OCI-M1 (cell line): ENCODE data around the gene SMAD6.

Experiments used
- DNase-seq: peaks from one replicate; lab custom pipeline; 2025; lab: John Stamatoyannopoulos, UW

SMAD6 gene

DNA sequence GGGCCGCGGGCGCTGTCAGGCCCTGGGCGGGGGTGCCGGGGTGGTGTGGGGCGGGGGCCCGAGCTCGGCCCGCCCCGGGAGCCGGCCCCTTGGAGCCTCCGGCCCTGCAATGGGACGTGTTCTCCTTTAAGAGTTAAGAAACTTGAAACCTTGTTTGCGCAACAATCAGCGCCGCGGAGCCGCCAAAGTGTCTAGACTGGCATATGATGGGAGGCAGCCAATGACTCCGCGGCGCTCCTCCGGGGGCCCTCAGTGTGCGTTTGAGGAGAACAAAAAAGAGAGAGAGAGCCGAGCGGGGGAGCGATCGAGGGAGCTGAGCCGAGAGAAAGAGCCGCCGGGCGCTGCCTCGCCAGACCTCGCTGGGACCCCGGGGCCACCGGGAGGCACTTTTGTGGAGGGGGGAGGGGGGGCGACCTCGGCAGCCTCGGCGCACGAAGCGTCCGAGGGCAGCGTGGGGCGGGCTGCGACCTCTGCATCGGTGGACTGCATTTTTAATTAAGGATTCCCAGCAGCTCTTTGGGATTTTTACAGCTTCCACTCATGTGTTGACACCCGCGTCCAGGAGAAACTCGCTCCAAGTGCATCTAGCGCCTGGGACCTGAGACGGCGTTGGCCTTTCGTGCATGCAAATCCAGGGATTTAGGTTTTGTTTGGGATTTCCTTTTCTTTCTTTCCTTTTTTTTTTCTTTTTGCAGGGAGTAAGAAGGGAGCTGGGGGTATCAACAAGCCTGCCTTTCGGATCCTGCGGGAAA is at the start of gene SMAD6:
Gene SMAD6, plus strand, starts transcription at position 202 of the 752 bp plus-strand sequence. CDS start 1,023 bp downstream, outside the sequence.
- DNase-seq, result peak; percentile 99

DNA sequence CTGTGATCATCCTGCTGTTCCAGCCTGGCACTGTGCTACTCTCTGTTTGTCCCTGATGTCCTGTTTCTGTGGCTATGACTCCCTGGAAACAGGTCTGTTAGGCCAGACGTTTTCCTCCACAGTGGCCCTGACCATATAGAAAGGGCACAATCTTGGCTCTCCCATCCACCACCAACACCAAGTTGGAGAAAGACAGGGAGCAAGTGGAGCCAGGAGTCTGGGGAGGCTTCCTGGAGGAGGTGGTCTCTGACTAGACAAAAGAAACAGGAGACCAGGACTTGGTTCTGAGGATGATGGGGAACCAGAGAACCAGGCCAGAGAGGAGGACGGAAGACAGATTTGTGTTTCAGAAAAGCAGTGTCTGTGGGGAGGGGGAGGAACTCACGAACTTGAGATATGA is 49.2 kb upstream of the SMAD6 start:
- DNase-seq, result no peak

DNA sequence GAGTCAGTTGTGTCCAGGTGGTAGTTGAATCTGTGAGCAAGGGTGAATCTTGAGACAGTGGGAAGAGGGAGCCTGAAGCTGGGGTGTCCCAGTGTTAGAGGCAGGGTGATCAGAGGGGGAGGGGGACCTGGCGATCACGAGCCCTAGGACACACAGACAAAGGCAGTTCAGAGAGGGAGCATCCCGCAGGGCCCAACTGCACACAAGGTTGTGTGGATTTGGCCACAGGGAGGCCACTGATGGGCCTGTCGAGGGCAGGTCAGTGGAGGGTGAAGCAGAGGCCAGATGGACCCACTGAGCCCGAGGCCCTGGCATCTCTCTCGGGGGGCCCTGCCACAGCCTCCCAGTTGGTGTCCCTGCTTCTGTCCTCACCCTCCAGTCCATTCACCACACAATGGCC is 48.6 kb upstream of the SMAD6 start:
- no peak for DNase-seq

DNA sequence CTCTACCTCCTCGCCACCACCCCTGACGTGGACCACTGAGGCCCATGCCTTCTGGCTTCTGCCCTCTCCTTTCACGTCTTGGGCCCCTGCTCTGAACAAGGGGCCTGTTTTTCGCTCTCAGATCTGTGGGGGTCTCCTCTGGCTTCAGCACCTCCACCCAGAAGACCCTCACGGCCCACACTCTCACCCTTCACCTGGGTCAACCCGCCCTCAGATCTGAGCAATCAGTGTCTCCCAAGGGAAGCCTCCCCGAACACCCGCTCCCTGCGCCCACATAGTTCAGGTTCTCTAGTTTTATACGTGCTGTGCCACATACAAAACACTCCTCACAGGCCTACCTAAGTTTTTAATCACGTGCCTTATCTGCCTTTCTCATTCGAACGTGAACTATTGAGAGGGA is 48.2 kb upstream of the SMAD6 start:
- DNase-seq, result no peak

DNA sequence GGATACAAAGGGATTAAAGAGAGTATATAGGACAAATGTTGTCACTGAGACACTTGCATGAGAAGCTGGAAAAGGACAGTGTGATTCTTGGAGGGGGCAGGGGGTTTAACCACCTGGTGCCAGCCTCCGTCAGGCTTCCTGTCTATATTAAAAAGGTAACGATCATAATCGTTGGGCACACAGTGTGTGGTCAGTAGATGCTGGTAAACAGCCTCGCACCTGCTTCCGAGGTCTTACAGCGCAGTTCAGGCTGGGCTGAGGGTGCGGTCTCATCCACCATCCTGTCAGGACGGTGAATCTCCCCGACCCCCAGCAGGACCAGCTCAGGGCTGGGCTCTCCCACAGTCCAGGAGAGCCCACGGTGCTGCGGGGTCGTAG is 47.7 kb upstream of the SMAD6 start:
- DNase-seq, result no peak

DNA sequence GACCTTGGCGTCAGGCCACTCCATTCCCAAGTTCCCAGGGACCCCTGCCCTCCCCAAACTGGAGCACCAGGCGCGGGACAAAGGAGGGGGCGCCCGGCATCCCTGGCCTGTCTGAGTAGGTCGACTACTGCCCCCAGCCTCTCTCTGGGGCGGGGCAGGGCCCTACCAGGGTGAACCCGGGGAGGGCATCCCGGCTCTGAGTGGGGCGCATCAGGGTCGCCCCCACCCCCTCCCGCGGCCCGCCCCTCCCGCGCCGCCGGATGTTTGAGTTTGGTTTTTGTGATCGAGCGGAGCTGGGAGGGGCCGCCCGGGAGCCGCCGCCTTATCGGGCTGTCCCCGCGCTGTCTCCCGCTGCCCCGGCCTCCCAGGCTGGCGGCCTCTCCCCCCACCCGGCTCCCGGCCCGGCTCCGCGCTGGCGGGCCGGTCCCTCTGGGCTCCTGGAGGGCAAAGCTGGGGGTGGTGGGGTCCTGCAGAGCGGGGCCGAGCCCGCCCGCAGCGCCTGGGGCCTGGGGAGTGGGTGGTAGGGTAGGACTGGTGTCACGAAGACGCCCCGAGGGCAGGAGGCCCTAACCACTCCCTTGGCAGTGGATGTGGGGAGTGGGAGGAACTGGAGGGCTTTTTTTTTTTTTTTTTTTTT is 47.2 kb upstream of the SMAD6 start:
- no peak for DNase-seq

DNA sequence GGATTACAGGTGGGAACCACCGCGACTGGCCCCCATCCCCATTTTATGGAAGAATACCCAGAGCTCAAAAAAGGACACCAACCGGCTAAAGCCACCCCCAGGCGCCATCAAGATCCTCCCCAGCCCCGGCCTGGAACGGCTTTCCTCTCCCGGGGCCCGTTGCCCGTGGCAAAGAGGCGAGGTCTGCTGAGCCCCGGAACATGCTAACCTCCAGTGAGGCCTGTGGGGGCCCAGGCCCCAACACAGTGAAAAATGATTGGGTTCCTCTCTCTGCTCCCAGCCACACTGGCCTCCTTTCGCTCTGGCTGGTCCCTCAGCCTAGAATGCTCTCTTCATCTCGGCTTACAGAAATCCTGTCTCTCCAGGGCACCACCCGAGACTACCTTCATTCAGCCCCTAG is 46.5 kb upstream of the SMAD6 start:
- no peak for DNase-seq

DNA sequence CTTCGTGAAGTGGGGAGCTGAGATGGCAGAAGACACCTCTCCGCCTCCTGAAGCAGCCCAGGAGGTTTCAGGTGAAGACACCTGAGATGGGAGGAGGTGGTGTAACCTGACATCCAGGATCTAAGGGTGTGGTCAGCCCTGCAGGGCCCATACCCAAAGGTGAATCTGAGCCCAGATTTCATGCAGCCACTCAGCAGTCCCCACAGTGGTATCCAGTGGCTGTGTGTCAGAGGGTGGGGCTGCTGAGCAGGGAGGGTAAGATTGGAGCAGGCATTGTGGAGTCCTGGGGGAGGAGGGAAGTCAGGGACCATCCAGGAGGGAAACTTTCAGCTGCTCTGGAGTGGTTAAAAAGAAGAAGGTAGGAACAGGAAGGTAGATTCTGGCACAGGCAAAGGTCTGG is 46.0 kb upstream of the SMAD6 start:
- no peak for DNase-seq

DNA sequence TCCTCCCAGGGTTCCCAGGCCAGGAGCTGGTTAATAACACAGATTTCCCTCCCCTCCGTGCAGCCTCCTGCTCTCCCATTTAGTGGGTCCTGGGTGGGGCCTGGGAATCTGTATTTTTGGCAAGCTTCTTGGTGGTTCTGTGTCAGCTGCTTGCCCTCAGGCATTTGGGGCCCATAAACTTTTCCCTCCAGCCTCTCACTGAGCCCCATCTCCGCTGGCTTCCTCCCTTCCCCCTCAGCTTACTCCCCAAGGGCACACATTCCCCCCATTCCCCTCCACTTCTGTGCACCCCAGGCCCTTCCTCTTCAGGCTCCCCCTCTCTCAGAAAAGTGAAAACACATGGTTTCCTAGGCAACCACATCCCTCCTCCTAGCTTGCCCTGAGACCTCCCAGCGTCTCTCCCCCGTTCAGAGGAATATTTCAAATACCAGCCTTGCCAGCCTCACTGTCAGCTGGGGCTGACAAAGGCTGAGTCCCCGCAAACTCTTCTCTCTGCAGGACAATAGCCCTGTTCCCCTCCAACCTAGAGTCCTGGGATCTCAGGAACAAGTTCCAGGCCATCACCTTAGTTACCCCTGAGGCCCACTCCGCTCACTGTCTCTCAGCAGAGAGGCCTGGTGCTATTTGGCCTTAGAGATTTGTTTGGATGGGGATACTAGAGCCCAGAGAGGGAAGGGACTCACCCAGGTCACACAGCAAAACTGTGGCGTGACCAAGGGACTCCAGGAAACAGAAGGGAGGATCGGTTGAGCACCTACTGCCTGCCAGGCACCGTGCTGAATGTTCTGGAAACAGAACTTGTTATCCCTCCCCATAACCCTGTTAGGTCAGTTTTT is 44.6 kb upstream of the SMAD6 start:
- DNase-seq, result no peak

DNA sequence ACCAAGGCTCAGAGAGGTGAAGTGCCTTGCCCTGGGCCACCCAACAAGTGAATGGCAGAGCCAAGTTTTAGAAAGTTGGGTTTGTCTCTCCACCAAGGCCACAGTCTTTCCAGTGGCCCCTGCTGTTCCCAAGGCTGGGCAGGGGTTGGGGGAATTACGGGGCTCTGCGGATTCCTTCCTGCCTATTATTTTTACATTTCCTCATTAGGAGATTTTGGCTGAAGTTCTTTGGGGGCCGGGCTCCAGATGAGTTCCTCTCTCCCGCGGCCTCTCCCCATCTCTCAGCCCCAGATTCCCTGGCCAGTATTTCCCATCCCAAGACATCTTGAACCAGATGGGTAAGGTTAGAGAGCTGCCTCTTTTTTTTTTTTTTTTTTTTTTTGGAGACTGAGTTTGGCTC is 44.0 kb upstream of the SMAD6 start:
- no peak for DNase-seq

DNA sequence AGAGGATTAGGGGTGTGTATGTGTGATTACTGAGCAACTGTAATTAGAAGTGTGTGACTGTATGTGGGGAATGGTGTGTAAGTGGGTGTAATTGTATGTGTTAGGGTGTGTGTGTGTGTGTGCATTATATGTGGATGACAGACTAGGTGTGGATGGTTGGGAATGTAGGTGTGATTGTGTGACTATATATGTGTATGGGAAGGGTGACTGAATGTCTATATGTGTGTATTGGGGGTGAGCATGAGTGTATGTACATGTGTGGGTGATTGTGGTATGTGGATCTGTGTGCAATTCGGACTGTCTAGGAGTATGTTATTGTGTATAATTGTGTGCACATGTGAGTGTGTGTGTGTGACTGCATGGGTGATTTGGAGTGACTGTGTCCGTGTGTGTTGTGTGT is 43.2 kb upstream of the SMAD6 start:
- no peak for DNase-seq

DNA sequence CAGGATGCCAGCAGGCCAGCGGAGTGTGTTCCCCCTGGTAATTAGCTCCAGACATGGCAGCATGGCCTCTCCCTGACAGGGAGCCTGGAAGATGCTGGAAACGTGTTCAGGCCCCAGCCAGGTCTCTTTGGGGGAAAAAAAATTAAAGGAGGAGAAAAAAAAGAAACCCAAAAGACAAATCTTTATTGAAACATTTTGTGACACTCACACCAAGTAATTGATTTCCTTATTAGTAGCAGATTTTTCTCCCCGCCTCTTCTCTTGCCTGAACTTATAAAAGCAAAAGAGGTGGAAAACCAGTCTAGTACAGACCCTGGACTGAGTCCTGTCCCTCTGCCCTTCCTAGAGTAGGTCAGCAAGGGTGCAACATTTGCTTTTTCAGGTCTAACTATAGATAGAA is 42.7 kb upstream of the SMAD6 start:
- DNase-seq, result no peak

DNA sequence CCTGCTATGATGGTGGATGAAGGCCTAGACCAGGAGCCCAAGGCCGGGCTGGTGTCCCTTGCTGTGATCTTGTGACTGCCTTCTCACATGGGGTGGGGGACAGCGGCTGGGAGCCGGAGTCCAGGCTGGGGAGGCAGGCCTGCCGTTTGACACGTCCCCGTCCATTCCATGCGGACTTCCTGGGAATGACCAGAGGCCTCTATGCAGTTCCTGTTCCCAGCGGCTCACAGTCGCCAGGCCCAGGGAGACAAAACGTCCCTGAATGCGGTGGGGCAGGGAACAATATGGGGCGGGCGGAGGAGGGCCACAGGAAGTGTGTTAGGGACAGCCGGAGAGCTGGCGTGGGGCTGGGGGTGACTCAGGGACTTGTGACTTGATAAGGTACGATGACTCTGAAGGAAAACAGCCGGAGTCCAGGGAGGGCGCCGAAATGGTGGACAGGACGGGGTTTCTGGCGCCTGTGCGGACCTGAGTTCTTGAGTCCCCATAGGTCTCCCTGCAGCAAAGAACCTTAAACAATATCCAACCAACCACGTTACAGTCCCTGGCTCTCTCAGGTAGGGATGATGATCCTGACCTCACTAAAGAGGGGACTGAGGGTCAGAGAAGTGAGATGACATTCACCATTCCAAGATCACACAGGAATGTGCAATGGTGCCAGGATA is 40.5 kb upstream of the SMAD6 start:
- no peak for DNase-seq

DNA sequence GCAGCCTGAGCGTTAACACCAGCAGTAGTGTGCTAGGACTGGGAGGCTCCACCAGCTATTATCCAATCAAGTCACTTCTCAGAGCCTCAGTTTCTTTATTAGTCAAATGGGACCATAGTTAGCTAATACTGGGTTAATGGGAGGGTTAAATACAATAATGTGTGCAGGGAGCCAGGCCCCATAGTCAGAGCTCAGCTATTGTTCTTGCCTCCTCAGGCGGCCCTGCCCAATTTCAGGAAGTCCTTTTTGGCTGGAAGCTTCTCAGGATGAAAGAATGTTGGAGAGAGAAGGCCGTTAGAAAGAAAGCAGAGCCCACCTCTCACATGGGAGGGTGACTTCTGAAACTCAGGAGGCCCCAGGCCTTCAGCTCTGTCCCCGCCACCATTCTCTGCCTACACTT is 39.5 kb upstream of the SMAD6 start:
- DNase-seq, result no peak

DNA sequence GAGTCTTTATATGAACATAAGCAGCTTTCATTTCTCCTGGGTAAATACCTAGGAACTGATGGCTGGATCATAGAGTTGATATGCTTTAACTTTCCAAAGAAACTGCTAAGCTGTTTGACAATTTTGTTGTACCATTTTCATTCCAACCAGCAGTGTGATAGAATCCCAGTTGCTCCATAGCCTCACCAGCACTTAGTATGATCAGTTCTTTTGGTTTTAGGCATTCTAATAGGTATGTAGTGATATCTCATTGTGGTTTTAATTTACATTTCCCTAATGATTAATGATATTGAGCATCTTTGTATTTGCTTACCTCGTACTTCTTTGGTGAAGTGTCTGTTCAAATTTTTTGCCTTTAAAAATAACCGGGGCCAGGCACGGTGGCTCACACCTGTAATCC is 38.4 kb upstream of the SMAD6 start:
- DNase-seq, result no peak

DNA sequence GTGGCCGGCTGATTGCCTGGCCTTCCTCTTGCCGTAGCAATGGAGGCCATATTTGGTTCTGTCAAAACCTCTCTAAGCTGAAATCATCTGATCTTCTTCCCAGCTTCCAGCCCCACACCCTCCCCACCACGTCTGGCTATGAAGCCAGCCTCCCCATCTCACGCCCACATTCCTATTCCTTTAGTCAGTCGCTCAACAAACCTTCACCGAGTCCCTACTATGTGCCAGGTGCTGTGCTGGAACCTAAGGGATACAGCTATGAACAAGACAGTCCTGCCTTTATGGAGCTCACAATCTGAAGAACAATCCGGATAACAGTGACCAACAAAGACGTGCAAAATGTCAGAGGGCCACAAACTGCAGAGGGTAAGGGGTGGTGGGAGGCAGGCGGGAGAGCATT is 31.9 kb upstream of the SMAD6 start:
- no peak for DNase-seq

DNA sequence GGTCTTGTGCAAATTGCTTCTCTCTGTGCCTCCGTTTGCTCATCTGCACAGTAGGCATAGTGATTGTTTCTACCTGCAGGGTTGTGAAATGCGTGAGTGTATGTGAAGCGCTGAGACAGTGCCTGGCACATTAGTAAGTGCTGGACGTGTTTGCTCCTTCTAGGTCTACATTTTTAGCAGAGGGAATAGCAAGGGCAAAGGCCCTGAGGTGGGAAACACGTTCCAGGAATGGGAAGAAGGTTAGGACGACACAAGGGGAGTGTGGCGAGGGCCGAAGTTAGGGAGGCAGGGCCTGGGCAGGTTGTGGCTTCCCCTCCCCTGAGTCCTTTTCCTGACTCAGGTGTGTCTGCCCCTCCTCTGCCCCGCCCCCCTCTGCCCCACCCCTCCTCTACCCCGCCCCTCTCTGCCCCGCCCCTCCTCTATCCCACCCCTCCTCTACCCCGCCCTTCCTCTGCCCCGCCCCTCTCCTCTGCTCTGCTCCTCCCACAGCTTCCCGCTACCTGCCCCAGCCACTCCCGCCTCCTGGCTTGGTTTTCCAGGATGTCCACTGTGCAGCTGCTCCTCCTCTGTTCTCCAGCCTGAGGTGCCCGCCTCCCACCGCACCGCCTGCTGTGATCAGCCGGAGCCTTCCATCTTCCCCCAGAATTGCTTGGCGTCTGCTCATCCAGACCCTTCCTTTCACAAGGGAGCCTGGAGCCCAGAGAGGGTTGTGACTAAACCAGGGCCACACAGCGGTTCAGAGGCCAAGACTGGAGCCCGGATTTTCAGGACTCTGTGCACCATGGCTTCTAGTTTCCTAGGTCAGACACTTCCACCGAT is 31.1 kb upstream of the SMAD6 start:
- no peak for DNase-seq

DNA sequence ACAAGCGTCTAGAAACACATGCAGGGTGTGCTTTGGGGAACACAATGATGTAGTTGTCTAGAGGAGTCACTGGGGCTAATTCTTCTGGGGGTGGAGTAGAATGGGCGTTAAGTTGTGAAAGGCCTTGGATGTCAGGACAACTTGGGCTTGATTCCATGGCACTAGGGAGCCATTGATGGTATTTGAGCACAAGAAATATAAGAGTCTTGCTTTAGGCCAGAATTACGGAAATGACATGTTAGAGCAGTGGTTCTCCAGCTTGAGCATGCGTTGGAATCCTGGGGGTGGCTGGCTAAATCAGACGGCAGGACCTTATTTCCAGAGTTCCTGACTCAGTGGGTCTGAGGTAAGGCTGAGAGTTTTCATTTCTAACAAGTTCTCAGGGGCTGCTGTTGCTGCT is 29.2 kb upstream of the SMAD6 start:
- DNase-seq, result no peak

DNA sequence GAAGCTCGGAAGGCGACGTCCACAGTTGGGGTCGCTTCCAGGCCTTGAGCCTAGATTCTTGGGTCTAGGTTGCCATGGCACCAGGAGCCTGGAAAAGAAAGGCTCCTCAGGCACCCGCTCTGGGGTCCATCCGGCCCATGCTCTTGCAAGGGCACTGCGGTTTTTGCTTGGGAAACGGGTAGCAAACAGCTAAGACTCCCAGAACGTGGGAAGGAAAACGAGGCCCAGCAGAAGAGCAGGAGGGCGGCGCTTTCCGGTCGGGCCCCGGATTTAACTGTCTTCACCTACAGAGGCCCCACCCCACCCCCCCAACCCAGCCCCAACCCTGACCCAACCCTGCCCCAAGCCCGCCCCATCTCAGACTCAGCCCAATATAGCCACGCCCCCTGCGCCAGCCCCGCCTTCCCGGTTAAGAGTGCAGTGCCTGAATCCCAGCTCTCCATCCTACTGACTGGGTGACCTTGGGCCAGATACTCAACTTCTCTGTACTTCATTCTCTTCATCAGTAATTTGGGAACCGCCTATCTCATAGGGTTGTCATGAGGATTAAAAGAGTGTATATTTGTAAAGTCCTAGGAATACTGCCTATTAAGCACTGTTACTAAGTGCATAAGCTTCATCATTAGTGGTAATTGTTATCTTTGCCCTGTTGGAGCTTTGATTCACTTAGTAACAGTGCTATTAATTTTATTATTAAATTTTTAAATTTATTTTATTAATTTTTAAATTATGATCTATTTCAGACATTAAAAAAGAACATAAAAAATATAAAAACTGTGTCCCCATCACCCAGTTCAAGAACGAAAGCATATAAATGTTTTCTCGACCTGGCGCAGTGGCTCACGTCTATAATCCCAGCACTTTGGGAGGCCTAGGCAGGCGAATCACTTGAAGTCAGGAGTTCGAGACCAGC is 28.4 kb upstream of the SMAD6 start:
- DNase-seq, result peak; percentile 74

DNA sequence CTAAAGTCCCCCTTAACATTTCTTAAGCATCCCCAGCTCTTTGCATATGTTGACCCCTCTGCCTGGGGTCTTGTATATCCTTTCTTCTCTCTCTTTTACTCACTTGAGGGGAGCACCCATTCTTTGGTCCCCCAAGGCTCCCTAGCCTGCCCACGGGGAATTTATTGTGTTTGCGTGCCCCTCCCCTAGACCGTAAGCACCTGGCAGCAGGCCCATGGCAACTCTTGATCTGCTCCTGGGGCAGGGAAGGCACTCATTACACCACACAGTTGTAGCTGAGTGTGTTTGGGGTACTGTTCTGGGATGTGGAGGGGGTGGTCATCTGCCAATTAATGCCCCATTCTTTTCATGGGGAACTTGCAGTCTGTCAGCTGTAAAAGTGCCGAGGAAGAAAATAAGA is 27.3 kb upstream of the SMAD6 start:
- DNase-seq, result no peak

DNA sequence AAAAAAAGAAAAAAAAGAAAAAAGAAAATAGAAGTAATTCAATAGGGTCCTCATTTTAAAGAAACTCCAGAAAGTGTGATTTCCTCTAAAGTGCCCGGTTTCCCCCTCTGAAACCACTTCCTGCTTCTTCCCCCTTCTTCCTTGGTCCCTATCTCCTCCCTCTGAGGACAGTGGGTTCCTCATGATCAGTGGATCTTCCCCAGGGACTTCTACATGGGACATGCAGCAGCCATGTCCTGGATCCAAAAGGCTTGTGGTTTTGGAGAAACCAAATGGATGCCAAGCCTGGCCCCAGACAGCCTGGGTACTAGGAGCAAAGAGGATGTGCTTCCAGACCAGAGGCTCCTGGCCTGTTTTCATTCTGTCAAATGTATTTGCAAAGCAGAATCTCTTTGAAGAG is 26.6 kb upstream of the SMAD6 start:
- peak; percentile 40 for DNase-seq
